Smooth muscle cell (in vitro differentiated cells): ENCODE measurements around the gene CACNA1C. TPM values are rescaled to one million over a fixed set of nuclear protein-coding genes. Genes with fewer than 3 reads are reported as not detected.
"Not testable (repeated sequence)": the region's sequence is repeated elsewhere in the genome, so short reads cannot be mapped to it uniquely, and the experiment has no call there.

Experiments used
- DNase-seq: peaks from one replicate; lab custom pipeline; 2025; ENCODE audit not compliant: unreplicated experiment; lab: John Stamatoyannopoulos, UW
- H2AFZ ChIP-seq: fragments of 200-600 bp; sonication (generic); 2 replicates; pipeline ENCODE4 v1.6.0; 2016; ENCODE audit warnings: antibody characterized with exemption, low read depth, mild to moderate bottlenecking
- H3F3A ChIP-seq: fragments of 200-600 bp; sonication (generic); 2 replicates; pipeline ENCODE4 v1.6.0; 2017; ENCODE audit warnings: antibody characterized with exemption, low read depth
- H3K27ac ChIP-seq: fragments of 200-600 bp; sonication (generic); 2 replicates; pipeline ENCODE4 v1.5.1; 2016; ENCODE audit warnings: low read depth, mild to moderate bottlenecking
- H3K27me3 ChIP-seq: fragments of 200-600 bp; sonication (generic); 2 replicates; pipeline ENCODE4 v1.6.1; 2016; ENCODE audit warnings: low read depth, mild to moderate bottlenecking
- H3K36me3 ChIP-seq: fragments of 200-600 bp; sonication (generic); 2 replicates; pipeline ENCODE4 v1.5.1; 2016; ENCODE audit warnings: low read depth
- H3K4me1 ChIP-seq: fragments of 200-600 bp; sonication (generic); 2 replicates; pipeline ENCODE4 v1.5.1; 2016; ENCODE audit warnings: low read depth
- H3K4me2 ChIP-seq: fragments of 200-600 bp; sonication (generic); 2 replicates; pipeline ENCODE4 v1.6.0; 2016; ENCODE audit warnings: mild to moderate bottlenecking
- H3K4me3 ChIP-seq: fragments of 200-600 bp; sonication (generic); 2 replicates; pipeline ENCODE4 v1.5.1; 2016; ENCODE audit warnings: mild to moderate bottlenecking
- H3K79me2 ChIP-seq: fragments of 200-600 bp; sonication (generic); 2 replicates; pipeline ENCODE4 v1.6.0; 2016; ENCODE audit warnings: low read depth, mild to moderate bottlenecking
- H3K9ac ChIP-seq: fragments of 200-600 bp; sonication (generic); 2 replicates; pipeline ENCODE4 v1.6.0; 2016; ENCODE audit warnings: low read depth
- H3K9me3 ChIP-seq: fragments of 200-600 bp; sonication (generic); replicated peaks from 2 replicates; pipeline ENCODE4 v1.5.1; 2016; ENCODE audit warnings: low read depth
- H4K20me1 ChIP-seq: fragments of 200-600 bp; sonication (generic); 2 replicates; pipeline ENCODE4 v1.6.0; 2016; ENCODE audit warnings: low read depth
- WGBS: methylation state at CpG from one replicate; pipeline ENCODE4 v1.1.7; 2016; ENCODE audit warnings: low lambda C conversion rate; 5-methylcytosine and 5-hydroxymethylcytosine counted together
- polyA plus RNA-seq: library from polyadenylated mRNA; unstranded; fragments of >200 nt; fragmentation: Nextera tagmentation; extraction: Ambion mirVana; gene quantifications from 2 replicates; pipeline ENCODE4 v1.2.1, GENCODE V29; 2016
- total RNA-seq: library from RNA; depleted of rRNA; stranded (reverse); fragments of >200 nt; gene quantifications from 2 replicates; pipeline ENCODE4 v1.2.3, GENCODE V29; 2014
- TF ChIP-seq, protein P1 (sequence below): fragments of 200-600 bp; sonication (generic); IDR thresholded peaks from 2 replicates; pipeline ENCODE4 v1.5.1; 2017; ENCODE audit warnings: borderline replicate concordance, mild to moderate bottlenecking, antibody characterized with exemption; ENCODE audit not compliant: insufficient read depth, poor library complexity, severe bottlenecking

The CACNA1C gene
- total and polyA plus RNA-seq, 2 experiments from 2014 or later = 1.6 to 4.5 TPM

DNA sequence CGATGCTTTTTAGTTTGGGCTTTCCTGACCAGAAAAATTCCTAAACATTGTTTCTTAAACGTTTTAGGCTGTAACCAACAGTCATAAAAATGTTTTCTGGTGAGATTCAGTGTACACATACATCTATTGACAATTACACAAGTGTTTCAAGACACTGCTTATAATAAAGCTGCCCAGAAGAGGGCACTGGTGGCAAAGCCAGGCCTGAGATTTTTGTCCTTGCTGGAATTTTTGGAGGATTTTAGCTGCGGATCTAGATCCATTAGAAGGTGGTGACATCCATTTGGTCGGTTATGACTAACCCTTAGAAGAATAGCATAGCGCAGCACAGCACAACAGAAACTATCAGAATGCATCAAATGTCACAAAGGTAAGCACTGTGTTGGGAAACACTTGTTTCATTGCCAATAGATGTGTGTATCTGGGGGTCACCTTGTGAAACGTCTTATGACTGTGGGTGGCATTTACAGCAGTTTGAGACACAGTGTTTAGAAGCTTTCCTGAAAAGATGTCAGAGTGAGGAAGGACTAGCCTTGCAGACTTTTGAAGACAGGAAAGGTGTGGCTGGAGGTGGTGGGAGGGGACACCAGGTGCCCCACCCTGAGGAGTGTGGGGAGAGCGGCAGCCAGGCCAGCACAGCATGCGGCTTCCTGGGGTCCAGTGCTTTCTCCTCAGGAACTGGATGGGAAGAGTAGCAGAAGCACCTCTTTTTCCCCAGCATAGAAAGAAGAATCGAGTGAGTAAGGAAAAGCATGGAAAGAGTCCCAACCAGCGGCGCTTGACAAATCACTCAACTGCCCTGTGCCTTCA lies 687.2 kb downstream of the CACNA1C start:
- Histone ChIP-seq H3K27ac (no peak overlapping the region), H3K27me3 (peaks cover 39% of the 10 kb centered on the region), H3K4me3 (no peak overlapping the region), H2AFZ (no peak overlapping the region), H3K4me2 (no peak overlapping the region), H3K79me2 (no peaks in the 10 kb centered on the region), H4K20me1 (no peaks in the 10 kb centered on the region), H3K9ac (no peak overlapping the region), H3K36me3 (no peaks in the 10 kb centered on the region), H3K9me3 (no peaks in the 10 kb centered on the region), H3K4me1 (no peaks in the 10 kb centered on the region), H3F3A (no peaks in the 10 kb centered on the region)
- TF ChIP-seq, protein P1, sequence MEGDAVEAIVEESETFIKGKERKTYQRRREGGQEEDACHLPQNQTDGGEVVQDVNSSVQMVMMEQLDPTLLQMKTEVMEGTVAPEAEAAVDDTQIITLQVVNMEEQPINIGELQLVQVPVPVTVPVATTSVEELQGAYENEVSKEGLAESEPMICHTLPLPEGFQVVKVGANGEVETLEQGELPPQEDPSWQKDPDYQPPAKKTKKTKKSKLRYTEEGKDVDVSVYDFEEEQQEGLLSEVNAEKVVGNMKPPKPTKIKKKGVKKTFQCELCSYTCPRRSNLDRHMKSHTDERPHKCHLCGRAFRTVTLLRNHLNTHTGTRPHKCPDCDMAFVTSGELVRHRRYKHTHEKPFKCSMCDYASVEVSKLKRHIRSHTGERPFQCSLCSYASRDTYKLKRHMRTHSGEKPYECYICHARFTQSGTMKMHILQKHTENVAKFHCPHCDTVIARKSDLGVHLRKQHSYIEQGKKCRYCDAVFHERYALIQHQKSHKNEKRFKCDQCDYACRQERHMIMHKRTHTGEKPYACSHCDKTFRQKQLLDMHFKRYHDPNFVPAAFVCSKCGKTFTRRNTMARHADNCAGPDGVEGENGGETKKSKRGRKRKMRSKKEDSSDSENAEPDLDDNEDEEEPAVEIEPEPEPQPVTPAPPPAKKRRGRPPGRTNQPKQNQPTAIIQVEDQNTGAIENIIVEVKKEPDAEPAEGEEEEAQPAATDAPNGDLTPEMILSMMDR = peak; percentile 61
- 64% methylated on average over 11 of the region's 11 CpGs for WGBS
- no peak for DNase-seq

DNA sequence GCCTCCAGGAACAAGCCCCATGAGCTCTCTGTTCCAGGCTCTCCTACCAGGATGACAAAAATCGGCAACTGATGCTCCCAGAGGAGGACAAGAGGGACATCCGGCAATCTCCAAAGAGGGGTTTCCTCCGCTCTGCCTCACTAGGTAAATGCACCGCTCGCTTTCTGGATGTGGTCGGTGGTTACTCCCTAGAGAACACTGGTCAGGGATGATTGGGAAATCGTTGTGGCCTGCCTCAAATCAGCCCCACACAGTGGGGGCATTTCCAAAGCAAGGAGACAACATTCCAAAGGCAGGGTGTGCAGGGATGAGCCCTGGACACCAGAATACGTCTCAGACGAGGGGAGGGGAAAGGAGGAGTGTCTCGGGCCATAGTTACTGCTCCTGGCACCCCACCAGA lies 689.2 kb downstream of the CACNA1C start:
- 78% methylated on average over 9 of the region's 10 CpGs for WGBS
- H3K9ac ChIP-seq, H3K27ac ChIP-seq, DNase-seq, H2AFZ ChIP-seq, H3K9me3 ChIP-seq, H3K4me1 ChIP-seq, H3K4me2 ChIP-seq, H3K79me2 ChIP-seq, H3K36me3 ChIP-seq, H3K4me3 ChIP-seq, H3F3A ChIP-seq, H4K20me1 ChIP-seq: not testable (repeated sequence)
- peaks cover 19% of the 10 kb centered on the region for H3K27me3 ChIP-seq

DNA sequence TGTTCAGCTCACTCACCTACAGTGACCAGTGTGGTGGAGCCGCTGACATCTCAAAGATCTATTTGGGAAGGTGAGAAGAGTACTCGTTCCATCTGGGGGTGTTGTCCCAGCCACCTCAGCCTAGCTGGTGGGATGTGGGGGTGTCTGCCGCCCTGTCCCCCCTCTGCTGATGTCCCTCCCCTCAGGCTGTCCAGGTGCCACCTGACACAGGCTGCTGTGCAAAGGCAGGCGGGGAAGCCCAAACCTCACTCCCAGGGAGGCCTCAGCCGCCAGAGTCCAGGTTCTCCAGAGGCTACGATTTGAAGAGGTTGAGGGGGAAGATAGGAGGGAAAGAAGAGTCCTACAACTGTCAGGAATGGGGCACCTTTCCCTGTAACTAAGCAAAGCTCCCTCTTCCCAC lies 690.7 kb downstream of the CACNA1C start:
- no peak overlapping the region for H3K4me2 ChIP-seq
- WGBS = 92% methylated on average over 6 of the region's 6 CpGs
- TF ChIP-seq, protein P1 = no peak
- H2AFZ ChIP-seq = no peak overlapping the region
- H3K79me2 ChIP-seq = no peaks in the 10 kb centered on the region
- no peaks in the 10 kb centered on the region for H3K4me1 ChIP-seq
- H3K36me3 ChIP-seq = no peaks in the 10 kb centered on the region
- no peaks in the 10 kb centered on the region for H4K20me1 ChIP-seq
- DNase-seq = no peak
- H3K9me3 ChIP-seq = no peaks in the 10 kb centered on the region
- no peak overlapping the region for H3K9ac ChIP-seq
- no peaks in the 10 kb centered on the region for H3F3A ChIP-seq
- H3K27ac ChIP-seq = no peak overlapping the region
- peaks cover 16% of the 10 kb centered on the region for H3K27me3 ChIP-seq
- no peak overlapping the region for H3K4me3 ChIP-seq

DNA sequence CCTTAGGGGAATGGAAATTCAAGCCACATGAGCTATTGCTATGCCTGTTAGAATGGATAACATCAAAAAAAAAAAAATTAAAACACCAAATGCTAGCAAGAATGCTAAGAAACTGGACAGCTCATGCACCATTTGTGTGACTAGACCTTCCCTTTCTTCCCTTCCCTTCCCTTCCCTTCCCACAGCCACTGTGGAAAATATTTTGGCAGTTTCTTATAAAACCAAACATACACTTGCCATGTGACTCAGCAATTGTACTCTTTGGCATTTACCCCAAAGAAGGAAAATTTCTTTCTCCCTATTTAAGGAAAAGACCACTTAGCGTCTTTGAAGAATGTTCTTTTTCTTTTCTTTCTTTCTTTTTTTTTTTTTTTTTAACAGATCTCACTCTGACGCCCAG lies 692.9 kb downstream of the CACNA1C start:
- Histone ChIP-seq H3F3A (no peaks in the 10 kb centered on the region), H3K79me2 (no peaks in the 10 kb centered on the region), H3K9ac (no peak overlapping the region), H3K4me2 (no peak overlapping the region), H3K36me3 (no peaks in the 10 kb centered on the region), H3K9me3 (no peaks in the 10 kb centered on the region), H3K4me1 (no peaks in the 10 kb centered on the region), H2AFZ (no peak overlapping the region), H3K4me3 (no peak overlapping the region), H3K27me3 (peaks cover 16% of the 10 kb centered on the region), H3K27ac (no peak overlapping the region), H4K20me1 (no peaks in the 10 kb centered on the region)
- 65% methylated on average over 2 of the region's 2 CpGs for WGBS
- no peak for DNase-seq
- TF ChIP-seq, protein P1 = no peak

Other genes starting within 250 kb of the CACNA1C start
- not detected in 2 replicates for gene LRTM2, start 232.4 kb upstream of the CACNA1C start, total RNA-seq
- not detected in 2 replicates for gene LRTM2, start 232.4 kb upstream of the CACNA1C start, polyA plus RNA-seq
- gene CACNA2D4, start 134.3 kb upstream of the CACNA1C start, total RNA-seq = 0.04 TPM in 1 of 2 replicates, not detected in the other
- gene CACNA2D4, start 134.3 kb upstream of the CACNA1C start, polyA plus RNA-seq = 0.43 and 0.98 TPM in 2 replicates
- 25.3 and 34.9 TPM in 2 replicates for gene DCP1B, start 48.5 kb upstream of the CACNA1C start, total RNA-seq
- gene DCP1B, start 48.5 kb upstream of the CACNA1C start, polyA plus RNA-seq = 29.9 and 38.1 TPM in 2 replicates